ENCODE data around the gene TMEM255B.
A peak's percentile ranks its signal among the peaks of the same experiment; 100 is the strongest.
"Not testable (repeated sequence)": the region's sequence is repeated elsewhere in the genome, so short reads cannot be mapped to it uniquely, and the experiment has no call there.

Gene TMEM255B

GRCh38 chr13:113758651-113759524 lies at the start of gene TMEM255B:
Gene TMEM255B (plus strand): TSS chr13:113759226. CDS start chr13:113759270, 44 bp downstream.
- peak within 1 kb of the TSS; percentile 23 for H3K27ac ChIP-seq

GRCh38 chr13:113722921-113723320 lies 36.1 kb upstream of the TMEM255B start:
- H3K27ac ChIP-seq = no peak overlapping the region
- no peak for DNase-seq (ENCODE audit: low read depth, low spot score)

More at GRCh38 chr13:113758651-113759524, at the start of gene TMEM255B:
- DNase-seq (ENCODE audit: low read depth, low spot score) = no peak

- no peak for DNase-seq (ENCODE audit: low read depth, low spot score)
- no peak overlapping the region for H3K27ac ChIP-seq
Observed at GRCh38 chr13:113723410-113724015, 35.5 kb upstream of the TMEM255B start.

- no peak overlapping the region for H3K27ac ChIP-seq
- DNase-seq (ENCODE audit: low read depth, low spot score) = no peak
Observed at GRCh38 chr13:113724016-113724758, 34.8 kb upstream of the TMEM255B start.

GRCh38 chr13:113724780-113725315 lies 34.2 kb upstream of the TMEM255B start:
- DNase-seq (ENCODE audit: low read depth, low spot score) = no peak
- peak overlapping the region; percentile 34 for H3K27ac ChIP-seq

- DNase-seq (ENCODE audit: low read depth, low spot score); H3K27ac ChIP-seq: not testable (repeated sequence)
Observed at GRCh38 chr13:113725329-113726105, 33.5 kb upstream of the TMEM255B start.

GRCh38 chr13:113726106-113726821 lies 32.8 kb upstream of the TMEM255B start:
- DNase-seq (ENCODE audit: low read depth, low spot score); H3K27ac ChIP-seq: not testable (repeated sequence)

- DNase-seq (ENCODE audit: low read depth, low spot score) = no peak
- no peak overlapping the region for H3K27ac ChIP-seq
Observed at GRCh38 chr13:113726961-113727411, 32.0 kb upstream of the TMEM255B start.

GRCh38 chr13:113728571-113729054 lies 30.4 kb upstream of the TMEM255B start:
- no peak for DNase-seq (ENCODE audit: low read depth, low spot score)
- H3K27ac ChIP-seq = no peak overlapping the region

- no peak for DNase-seq (ENCODE audit: low read depth, low spot score)
- no peak overlapping the region for H3K27ac ChIP-seq
Observed at GRCh38 chr13:113729187-113730019, 29.6 kb upstream of the TMEM255B start.

GRCh38 chr13:113730258-113730691 lies 28.8 kb upstream of the TMEM255B start:
- no peak overlapping the region for H3K27ac ChIP-seq
- no peak for DNase-seq (ENCODE audit: low read depth, low spot score)

GRCh38 chr13:113730831-113731191 lies 28.2 kb upstream of the TMEM255B start:
- no peak overlapping the region for H3K27ac ChIP-seq
- no peak for DNase-seq (ENCODE audit: low read depth, low spot score)

GRCh38 chr13:113731192-113732175 lies 27.5 kb upstream of the TMEM255B start:
- no peak for DNase-seq (ENCODE audit: low read depth, low spot score)
- no peak overlapping the region for H3K27ac ChIP-seq

GRCh38 chr13:113732176-113732960 lies 26.7 kb upstream of the TMEM255B start:
- DNase-seq (ENCODE audit: low read depth, low spot score) = no peak
- no peak overlapping the region for H3K27ac ChIP-seq

- no peak overlapping the region for H3K27ac ChIP-seq
- no peak for DNase-seq (ENCODE audit: low read depth, low spot score)
Observed at GRCh38 chr13:113732961-113733950, 25.8 kb upstream of the TMEM255B start.
